KOPT-K1 (cell line): ENCODE results near the gene CHSY3.

Experiments used
- H3K27ac ChIP-seq: fragments of 200-600 bp; sonication (generic); 2 replicates; pipeline ENCODE4 v1.5.1; 2016; ENCODE audit warnings: antibody characterized with exemption, mild to moderate bottlenecking, low read depth, low read length; ENCODE audit not compliant: poor library complexity, severe bottlenecking
- H3K36me3 ChIP-seq: fragments of 200-600 bp; sonication (generic); 2 replicates; pipeline ENCODE4 v1.5.1; 2017; ENCODE audit warnings: antibody characterized with exemption, mild to moderate bottlenecking, low read length, moderate library complexity; ENCODE audit not compliant: insufficient read depth
- H3K9me3 ChIP-seq: fragments of 200-600 bp; sonication (generic); 2 replicates; pipeline ENCODE4 v1.5.1; 2017; ENCODE audit warnings: antibody characterized with exemption, low read length, mild to moderate bottlenecking; ENCODE audit not compliant: insufficient read depth, poor library complexity, severe bottlenecking

The CHSY3 gene

GRCh38 chr5:129973716-129974426, 69.6 kb downstream of the CHSY3 start:
- no peaks in the 10 kb centered on the region for H3K9me3 ChIP-seq
- H3K36me3 ChIP-seq = no peaks in the 10 kb centered on the region
- H3K27ac ChIP-seq = no peak overlapping the region

- Histone ChIP-seq H3K27ac (no peak overlapping the region), H3K36me3 (no peaks in the 10 kb centered on the region), H3K9me3 (no peaks in the 10 kb centered on the region)
Observed at GRCh38 chr5:129977810-129978209, 73.5 kb downstream of the CHSY3 start.

GRCh38 chr5:129978270-129978669, 74.0 kb downstream of the CHSY3 start:
- Histone ChIP-seq H3K9me3 (no peaks in the 10 kb centered on the region), H3K36me3 (no peaks in the 10 kb centered on the region), H3K27ac (no peak overlapping the region)

GRCh38 chr5:129988453-129988852, 84.2 kb downstream of the CHSY3 start:
- no peak overlapping the region for H3K27ac ChIP-seq
- peaks cover 5% of the 10 kb centered on the region for H3K9me3 ChIP-seq
- no peaks in the 10 kb centered on the region for H3K36me3 ChIP-seq

- Histone ChIP-seq H3K9me3 (no peaks in the 10 kb centered on the region), H3K36me3 (no peaks in the 10 kb centered on the region), H3K27ac (no peak overlapping the region)
Observed at GRCh38 chr5:129991780-129992179, 87.5 kb downstream of the CHSY3 start.

GRCh38 chr5:129996896-129997295, 92.6 kb downstream of the CHSY3 start:
- H3K9me3 ChIP-seq = no peaks in the 10 kb centered on the region
- H3K36me3 ChIP-seq = no peaks in the 10 kb centered on the region
- H3K27ac ChIP-seq = no peak overlapping the region

GRCh38 chr5:130000460-130000859, 96.2 kb downstream of the CHSY3 start:
- Histone ChIP-seq H3K27ac (no peak overlapping the region), H3K9me3 (no peaks in the 10 kb centered on the region), H3K36me3 (no peaks in the 10 kb centered on the region)

GRCh38 chr5:130002183-130002582, 97.9 kb downstream of the CHSY3 start:
- Histone ChIP-seq H3K36me3 (no peaks in the 10 kb centered on the region), H3K27ac (no peak overlapping the region), H3K9me3 (no peaks in the 10 kb centered on the region)

GRCh38 chr5:130002876-130003275, 98.6 kb downstream of the CHSY3 start:
- Histone ChIP-seq H3K36me3 (no peaks in the 10 kb centered on the region), H3K9me3 (no peaks in the 10 kb centered on the region), H3K27ac (no peak overlapping the region)

- Histone ChIP-seq H3K9me3 (no peaks in the 10 kb centered on the region), H3K36me3 (no peaks in the 10 kb centered on the region), H3K27ac (no peak overlapping the region)
Observed at GRCh38 chr5:130011986-130012385, 107.7 kb downstream of the CHSY3 start.

- Histone ChIP-seq H3K27ac (no peak overlapping the region), H3K9me3 (no peaks in the 10 kb centered on the region), H3K36me3 (no peaks in the 10 kb centered on the region)
Observed at GRCh38 chr5:130017173-130017572, 112.9 kb downstream of the CHSY3 start.

GRCh38 chr5:130018641-130019040, 114.4 kb downstream of the CHSY3 start:
- H3K9me3 ChIP-seq = no peaks in the 10 kb centered on the region
- H3K36me3 ChIP-seq = no peaks in the 10 kb centered on the region
- no peak overlapping the region for H3K27ac ChIP-seq

- no peak overlapping the region for H3K27ac ChIP-seq
- H3K36me3 ChIP-seq = no peaks in the 10 kb centered on the region
- no peaks in the 10 kb centered on the region for H3K9me3 ChIP-seq
Observed at GRCh38 chr5:130021000-130021399, 116.7 kb downstream of the CHSY3 start.

- H3K9me3 ChIP-seq = no peaks in the 10 kb centered on the region
Observed at GRCh38 chr5:130021876-130022275, 117.6 kb downstream of the CHSY3 start.

GRCh38 chr5:130023604-130024003, 119.3 kb downstream of the CHSY3 start:
- Histone ChIP-seq H3K36me3 (no peaks in the 10 kb centered on the region), H3K9me3 (no peaks in the 10 kb centered on the region), H3K27ac (no peak overlapping the region)

More at GRCh38 chr5:130021876-130022275, 117.6 kb downstream of the CHSY3 start:
- Histone ChIP-seq H3K36me3 (no peaks in the 10 kb centered on the region), H3K27ac (no peak overlapping the region)

- Histone ChIP-seq H3K9me3 (no peaks in the 10 kb centered on the region), H3K27ac (no peak overlapping the region), H3K36me3 (no peaks in the 10 kb centered on the region)
Observed at GRCh38 chr5:130024006-130024405, 119.7 kb downstream of the CHSY3 start.
